ENCODE data around the gene ORM1. TPM values are rescaled to one million over a fixed set of nuclear protein-coding genes. Genes with fewer than 3 reads are reported as not detected.

Gene ORM1
- total RNA-seq, 1 donor from 2014 or later, result not detected

- Mint-ChIP-seq H3K27me3 (ENCODE audit: unreplicated experiment) (peaks cover 7% of the 10 kb centered on the region), H3K9me3 (ENCODE audit: unreplicated experiment) (peaks cover 4% of the 10 kb centered on the region), H3K4me3 (ENCODE audit: unreplicated experiment) (no peak overlapping the region), H3K36me3 (ENCODE audit: unreplicated experiment) (peaks cover 2% of the 10 kb centered on the region), H3K27ac (ENCODE audit: unreplicated experiment) (no peak overlapping the region), H3K4me1 (ENCODE audit: low read depth, unreplicated experiment) (peaks cover 8% of the 10 kb centered on the region)
- no peak for DNase-seq
- no peak for TF ChIP-seq CTCF (IDR thresholded peaks at IDR 0.05; ENCODE audit: partially characterized antibody, unreplicated experiment)
Observed at GRCh38 chr9:114344188-114344566, 21.3 kb downstream of the ORM1 start.

GRCh38 chr9:114344692-114345091 lies 21.8 kb downstream of the ORM1 start:
- TF ChIP-seq CTCF (IDR thresholded peaks at IDR 0.05; ENCODE audit: partially characterized antibody, unreplicated experiment), result no peak
- DNase-seq, result no peak
- peaks cover 12% of the 10 kb centered on the region for H3K27me3 Mint-ChIP-seq (ENCODE audit: unreplicated experiment)
- H3K9me3 Mint-ChIP-seq (ENCODE audit: unreplicated experiment), result peaks cover 4% of the 10 kb centered on the region
- H3K36me3 Mint-ChIP-seq (ENCODE audit: unreplicated experiment), result peaks cover 7% of the 10 kb centered on the region
- no peak overlapping the region for H3K27ac Mint-ChIP-seq (ENCODE audit: unreplicated experiment)
- H3K4me3 Mint-ChIP-seq (ENCODE audit: unreplicated experiment), result no peak overlapping the region
- peaks cover 13% of the 10 kb centered on the region for H3K4me1 Mint-ChIP-seq (ENCODE audit: low read depth, unreplicated experiment)

GRCh38 chr9:114345493-114346065 lies 22.7 kb downstream of the ORM1 start:
- peaks cover 13% of the 10 kb centered on the region for H3K27me3 Mint-ChIP-seq (ENCODE audit: unreplicated experiment)
- H3K27ac Mint-ChIP-seq (ENCODE audit: unreplicated experiment), result no peak overlapping the region
- no peak overlapping the region for H3K4me3 Mint-ChIP-seq (ENCODE audit: unreplicated experiment)
- no peak for TF ChIP-seq CTCF (IDR thresholded peaks at IDR 0.05; ENCODE audit: partially characterized antibody, unreplicated experiment)
- peaks cover 4% of the 10 kb centered on the region for H3K9me3 Mint-ChIP-seq (ENCODE audit: unreplicated experiment)
- DNase-seq, result no peak
- H3K36me3 Mint-ChIP-seq (ENCODE audit: unreplicated experiment), result peaks cover 12% of the 10 kb centered on the region
- peaks cover 13% of the 10 kb centered on the region for H3K4me1 Mint-ChIP-seq (ENCODE audit: low read depth, unreplicated experiment)

GRCh38 chr9:114346146-114346545 lies 23.2 kb downstream of the ORM1 start:
- Mint-ChIP-seq H3K27me3 (ENCODE audit: unreplicated experiment) (peaks cover 13% of the 10 kb centered on the region), H3K4me3 (ENCODE audit: unreplicated experiment) (no peak overlapping the region), H3K9me3 (ENCODE audit: unreplicated experiment) (peaks cover 4% of the 10 kb centered on the region), H3K27ac (ENCODE audit: unreplicated experiment) (no peak overlapping the region), H3K4me1 (ENCODE audit: low read depth, unreplicated experiment) (peaks cover 13% of the 10 kb centered on the region), H3K36me3 (ENCODE audit: unreplicated experiment) (peaks cover 12% of the 10 kb centered on the region)
- no peak for DNase-seq
- no peak for TF ChIP-seq CTCF (IDR thresholded peaks at IDR 0.05; ENCODE audit: partially characterized antibody, unreplicated experiment)

GRCh38 chr9:114347675-114348074 lies 24.8 kb downstream of the ORM1 start:
- peak; percentile 47 for DNase-seq
- H3K27me3 Mint-ChIP-seq (ENCODE audit: unreplicated experiment), result peaks cover 13% of the 10 kb centered on the region
- peaks cover 13% of the 10 kb centered on the region for H3K4me1 Mint-ChIP-seq (ENCODE audit: low read depth, unreplicated experiment)
- peak overlapping the region; percentile 90 for H3K27ac Mint-ChIP-seq (ENCODE audit: unreplicated experiment)
- H3K4me3 Mint-ChIP-seq (ENCODE audit: unreplicated experiment), result no peak overlapping the region
- peaks cover 12% of the 10 kb centered on the region for H3K36me3 Mint-ChIP-seq (ENCODE audit: unreplicated experiment)
- H3K9me3 Mint-ChIP-seq (ENCODE audit: unreplicated experiment), result peaks cover 1% of the 10 kb centered on the region
- TF ChIP-seq CTCF (IDR thresholded peaks at IDR 0.05; ENCODE audit: partially characterized antibody, unreplicated experiment), result no peak
